GM18858 (cell line): ENCODE data around the gene CCDC70.

ENCODE experiments used
- ATAC-seq: cut with Tn5 transposase; IDR thresholded peaks from one replicate; pipeline ENCODE4 v1.9.1; 2021; ENCODE audit not compliant: unreplicated experiment

The CCDC70 gene

GRCh38 chr13:51828730-51829567 lies 32.8 kb upstream of the CCDC70 start:
- ATAC-seq: no peak

GRCh38 chr13:51829568-51829899 lies 32.2 kb upstream of the CCDC70 start:
- no peak for ATAC-seq

GRCh38 chr13:51831519-51831918 lies 30.2 kb upstream of the CCDC70 start:
- ATAC-seq: no peak

- peak; percentile 72 for ATAC-seq
Observed at GRCh38 chr13:51832471-51833152, 29.2 kb upstream of the CCDC70 start.

- ATAC-seq: no peak
Observed at GRCh38 chr13:51833980-51834379, 27.8 kb upstream of the CCDC70 start.

GRCh38 chr13:51834581-51835171 lies 27.1 kb upstream of the CCDC70 start:
- no peak for ATAC-seq

GRCh38 chr13:51837016-51837415 lies 24.8 kb upstream of the CCDC70 start:
- no peak for ATAC-seq

GRCh38 chr13:51838240-51838846 lies 23.4 kb upstream of the CCDC70 start:
- no peak for ATAC-seq

GRCh38 chr13:51839711-51840540 lies 21.8 kb upstream of the CCDC70 start:
- no peak for ATAC-seq

- ATAC-seq: no peak
Observed at GRCh38 chr13:51840917-51841316, 20.9 kb upstream of the CCDC70 start.

- ATAC-seq: no peak
Observed at GRCh38 chr13:51841732-51842131, 20.0 kb upstream of the CCDC70 start.

GRCh38 chr13:51843529-51843928 lies 18.2 kb upstream of the CCDC70 start:
- no peak for ATAC-seq

- no peak for ATAC-seq
Observed at GRCh38 chr13:51844862-51845573, 16.8 kb upstream of the CCDC70 start, which contains the start of gene TMEM272. TMEM272 (minus strand) TSS chr13:51845177; CDS start chr13:51838530, 6,647 bp downstream.

GRCh38 chr13:51845574-51846318 lies 16.0 kb upstream of the CCDC70 start:
- ATAC-seq: no peak

GRCh38 chr13:51846756-51847155 lies 15.0 kb upstream of the CCDC70 start:
- no peak for ATAC-seq

- no peak for ATAC-seq
Observed at GRCh38 chr13:51848674-51849073, 13.1 kb upstream of the CCDC70 start.

GRCh38 chr13:51849145-51850101 lies 12.3 kb upstream of the CCDC70 start:
- ATAC-seq: no peak

GRCh38 chr13:51856027-51856736 lies 5.6 kb upstream of the CCDC70 start:
- no peak for ATAC-seq
